ENCODE data around the gene CDH23. TPM values are rescaled to one million over a fixed set of nuclear protein-coding genes. Genes with fewer than 3 reads are reported as not detected.

CDH23 gene
- total and polyA plus RNA-seq, 9 of the 15 experiments (the other 6 are each of a cell fraction or from before 2014, with no cell fraction given), result 0.18 to 1.2 (median 0.47) TPM

- no TSS peak for BruUV-seq (replicated peaks)
- in situ Hi-C loops (cut with MboI) (loop anchor here (10.0 kb wide), 1 partner anchor 431 kb away; no protein-coding TSS in a partner anchor), intact Hi-C loops (cut with micrococcal nuclease) (loop anchor here (2.0 kb wide), 1 partner anchor 17 kb away; no protein-coding TSS in a partner anchor)
- H3K4me3 ChIP-seq, result no peak overlapping the region
- H3K4me2 ChIP-seq (ENCODE audit: insufficient read depth, low read length), result no peak overlapping the region
- peak; percentile 8; the same call in 2 of the 3 replicates for ATAC-seq
- H4K20me1 ChIP-seq (replicated peaks; ENCODE audit: control insufficient read depth, insufficient read depth, low read length), result peaks cover 6% of the 10 kb centered on the region; the same call in 1 of the 2 replicates
- no peak overlapping the region for H3K27ac ChIP-seq (ENCODE audit: extremely low read depth, low read depth, low read length)
- CTCF ChIA-PET (ENCODE audit: low intra/inter-chr PET ratio), result interaction anchor here (0.9 kb wide), 1 partner anchor 81 kb away, joined by 3 read pairs; no protein-coding TSS in a partner anchor
- FAIRE-seq, result no peak
- no peak for DNase-seq (ENCODE audit: extremely low read depth in 1 of 4, low spot score in 3 of 4)
- H3K9ac ChIP-seq (ENCODE audit: insufficient read depth in 1 of 2, low read depth in 2 of 2, low read length in 2 of 2), result no peak overlapping the region
- H3K9me1 ChIP-seq (ENCODE audit: control insufficient read depth, insufficient read depth, low read length), result no peaks in the 10 kb centered on the region
- no peaks in the 10 kb centered on the region for H3K27me3 ChIP-seq (ENCODE audit: control insufficient read depth in 2 of 2, insufficient read depth in 2 of 2, low read length in 2 of 2)
- no peaks in the 10 kb centered on the region for H3K9me3 ChIP-seq (replicated peaks; ENCODE audit: control insufficient read depth, insufficient read depth, low read depth, low read length)
- H3K79me2 ChIP-seq (ENCODE audit: control insufficient read depth, insufficient read depth, low read length), result no peaks in the 10 kb centered on the region
- peaks cover 0 to 37% of the 10 kb centered on the region in 2 experiments; a peak in 3 of 5 replicates for H3K4me1 ChIP-seq (replicated peaks in 1 of 2; ENCODE audit: control insufficient read depth in 2 of 2, insufficient read depth in 2 of 2, low read length in 2 of 2)
- WGBS (ENCODE audit: insufficient coverage, low coverage, missing lambda C conversion rate), result 79% methylated on average over 10 of the region's 15 CpGs
- POLR2A ChIA-PET, result interaction anchor here (0.5 to 5.0 kb wide), 13 partner anchors 9 to 512 kb away, joined by 3 to 31 read pairs (median 4); no protein-coding TSS in a partner anchor
- H2AFZ ChIP-seq (ENCODE audit: low read depth, low read length), result no peak overlapping the region
- peaks cover 63% of the 10 kb centered on the region for H3K36me3 ChIP-seq (ENCODE audit: control insufficient read depth, insufficient read depth, low read length)
- TF ChIP-seq NR2C1 (IDR thresholded peaks at IDR 0.05), result no peak
- TF ChIP-seq NR2C1 (tag; IDR thresholded peaks at IDR 0.05), result no peak
- TF ChIP-seq NR1H2 (CRISPR knock-in tag; IDR thresholded peaks at IDR 0.05), result no peak
- peak; percentile 24 for TF ChIP-seq POLR2AphosphoS2 (IDR thresholded peaks at IDR 0.05; ENCODE audit: low read length)
- no peak for TF ChIP-seq ZNF174 (CRISPR knock-in tag; IDR thresholded peaks at IDR 0.05)
- TF ChIP-seq PKNOX1 (IDR thresholded peaks at IDR 0.05), result no peak
- TF ChIP-seq PREB (CRISPR knock-in tag; IDR thresholded peaks at IDR 0.05), result no peak
- TF ChIP-seq USF1 (CRISPR knock-in tag; IDR thresholded peaks at IDR 0.05), result no peak
- TF ChIP-seq ZNF146 (CRISPR knock-in tag; IDR thresholded peaks at IDR 0.05; ENCODE audit: unreplicated experiment), result no peak
- no peak for TF ChIP-seq ZNF212 (CRISPR knock-in tag; IDR thresholded peaks at IDR 0.05)
- TF ChIP-seq MCM5 (IDR thresholded peaks at IDR 0.05; ENCODE audit: low read depth), result no peak
- no peak for TF ChIP-seq NKRF (IDR thresholded peaks at IDR 0.05; ENCODE audit: borderline replicate concordance)
- no peak for TF ChIP-seq ZNF57 (CRISPR knock-in tag; IDR thresholded peaks at IDR 0.05)
- no peak for TF ChIP-seq ZNF75A (CRISPR knock-in tag; IDR thresholded peaks at IDR 0.05)
- no peak for TF ChIP-seq TAL1 (IDR thresholded peaks at IDR 0.05)
These were observed 418.9 kb downstream of the CDH23 start for GRCh38 chr10:71815515-71816130.
